Measurements from ENCODE around the gene DDX19B.

DNA sequence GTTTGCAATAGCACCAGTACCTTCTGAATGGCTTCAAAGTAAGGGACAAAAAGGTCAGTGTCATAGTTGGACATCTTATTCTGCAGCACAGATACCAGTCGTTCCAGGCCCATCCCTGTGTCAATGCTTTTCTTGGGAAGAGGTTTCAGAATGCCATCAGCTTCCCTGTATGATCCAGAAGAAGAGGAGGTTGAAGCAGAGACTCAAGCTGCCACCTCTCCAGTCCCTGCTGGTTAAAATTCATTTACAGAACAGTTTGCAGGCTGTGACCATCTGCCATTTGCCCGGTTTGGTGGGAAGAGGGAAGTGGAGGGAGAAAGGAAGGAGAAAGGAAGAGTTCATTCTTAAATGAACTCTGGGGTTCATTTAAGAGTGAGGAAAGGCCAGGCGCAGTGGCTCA, 28.8 kb upstream of the DDX19B start:
- no peak for TF ChIP-seq POLR2A (IDR thresholded peaks at IDR 0.05; ENCODE audit: extremely low read depth, insufficient read length)
- TF ChIP-seq, protein P1, sequence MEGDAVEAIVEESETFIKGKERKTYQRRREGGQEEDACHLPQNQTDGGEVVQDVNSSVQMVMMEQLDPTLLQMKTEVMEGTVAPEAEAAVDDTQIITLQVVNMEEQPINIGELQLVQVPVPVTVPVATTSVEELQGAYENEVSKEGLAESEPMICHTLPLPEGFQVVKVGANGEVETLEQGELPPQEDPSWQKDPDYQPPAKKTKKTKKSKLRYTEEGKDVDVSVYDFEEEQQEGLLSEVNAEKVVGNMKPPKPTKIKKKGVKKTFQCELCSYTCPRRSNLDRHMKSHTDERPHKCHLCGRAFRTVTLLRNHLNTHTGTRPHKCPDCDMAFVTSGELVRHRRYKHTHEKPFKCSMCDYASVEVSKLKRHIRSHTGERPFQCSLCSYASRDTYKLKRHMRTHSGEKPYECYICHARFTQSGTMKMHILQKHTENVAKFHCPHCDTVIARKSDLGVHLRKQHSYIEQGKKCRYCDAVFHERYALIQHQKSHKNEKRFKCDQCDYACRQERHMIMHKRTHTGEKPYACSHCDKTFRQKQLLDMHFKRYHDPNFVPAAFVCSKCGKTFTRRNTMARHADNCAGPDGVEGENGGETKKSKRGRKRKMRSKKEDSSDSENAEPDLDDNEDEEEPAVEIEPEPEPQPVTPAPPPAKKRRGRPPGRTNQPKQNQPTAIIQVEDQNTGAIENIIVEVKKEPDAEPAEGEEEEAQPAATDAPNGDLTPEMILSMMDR (IDR thresholded peaks at IDR 0.05; ENCODE audit: low read depth, low read length): no peak
